ENCODE measurements around the gene COL27A1.

DNA sequence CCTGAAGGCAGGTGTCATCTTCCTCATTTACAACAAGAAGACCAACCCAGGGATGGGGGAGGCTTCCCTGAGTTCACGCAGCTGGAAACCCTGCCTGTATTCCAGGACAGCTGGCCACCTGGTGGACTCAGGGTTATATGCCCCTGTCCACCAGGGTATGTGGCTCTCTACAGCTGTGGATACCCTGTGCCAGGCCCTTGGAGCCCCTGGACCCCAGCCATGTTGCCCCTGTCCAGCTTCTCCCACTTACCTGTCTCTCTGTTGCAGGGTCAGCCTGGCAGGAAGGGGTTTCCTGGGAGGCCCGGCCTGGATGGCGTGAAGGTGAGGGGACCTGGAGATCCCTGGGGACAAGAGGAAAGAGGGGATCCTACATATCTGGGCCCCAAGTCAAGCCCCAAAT is 87.9 kb downstream of the COL27A1 start:
- TF ChIP-seq, protein P1, sequence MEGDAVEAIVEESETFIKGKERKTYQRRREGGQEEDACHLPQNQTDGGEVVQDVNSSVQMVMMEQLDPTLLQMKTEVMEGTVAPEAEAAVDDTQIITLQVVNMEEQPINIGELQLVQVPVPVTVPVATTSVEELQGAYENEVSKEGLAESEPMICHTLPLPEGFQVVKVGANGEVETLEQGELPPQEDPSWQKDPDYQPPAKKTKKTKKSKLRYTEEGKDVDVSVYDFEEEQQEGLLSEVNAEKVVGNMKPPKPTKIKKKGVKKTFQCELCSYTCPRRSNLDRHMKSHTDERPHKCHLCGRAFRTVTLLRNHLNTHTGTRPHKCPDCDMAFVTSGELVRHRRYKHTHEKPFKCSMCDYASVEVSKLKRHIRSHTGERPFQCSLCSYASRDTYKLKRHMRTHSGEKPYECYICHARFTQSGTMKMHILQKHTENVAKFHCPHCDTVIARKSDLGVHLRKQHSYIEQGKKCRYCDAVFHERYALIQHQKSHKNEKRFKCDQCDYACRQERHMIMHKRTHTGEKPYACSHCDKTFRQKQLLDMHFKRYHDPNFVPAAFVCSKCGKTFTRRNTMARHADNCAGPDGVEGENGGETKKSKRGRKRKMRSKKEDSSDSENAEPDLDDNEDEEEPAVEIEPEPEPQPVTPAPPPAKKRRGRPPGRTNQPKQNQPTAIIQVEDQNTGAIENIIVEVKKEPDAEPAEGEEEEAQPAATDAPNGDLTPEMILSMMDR (conservative IDR thresholded peaks at IDR 0.05; ENCODE audit: low read length) = no peak
- no peak for TF ChIP-seq EZH2phosphoT487 (IDR thresholded peaks at IDR 0.05; ENCODE audit: borderline replicate concordance, low read depth, low read length)
